Lower lobe of right lung (tissue), 2 donors: ENCODE data around the gene ATP12A. TPM values are rescaled to one million over a fixed set of nuclear protein-coding genes. Genes with fewer than 3 reads are reported as not detected.

ENCODE experiments used
- ATAC-seq, 2 donors: fragments of 200-7000 bp; cut with Tn5 transposase; one replicate each; pipeline ENCODE4 v1.9.1; 2020 to 2022; ENCODE audit warnings: mild to moderate bottlenecking in 2 of 2, moderate library complexity in 2 of 2
- DNase-seq: peaks from one replicate; pipeline ENCODE4 v3.0.0-alpha.2; 2020
- H3K27ac ChIP-seq: fragments of 200-600 bp; one replicate; pipeline ENCODE4 v1.8.0; 2022
- H3K27me3 ChIP-seq: fragments of 200-600 bp; one replicate; pipeline ENCODE4 v1.8.0; 2022; ENCODE audit warnings: low read depth
- H3K36me3 ChIP-seq: fragments of 200-600 bp; one replicate; pipeline ENCODE4 v1.8.0; 2022; ENCODE audit warnings: mild to moderate bottlenecking
- H3K4me1 ChIP-seq: fragments of 200-600 bp; one replicate; pipeline ENCODE4 v1.8.0; 2022
- H3K4me3 ChIP-seq: fragments of 200-600 bp; one replicate; pipeline ENCODE4 v1.8.0; 2022; ENCODE audit warnings: mild to moderate bottlenecking
- H3K9me3 ChIP-seq: fragments of 200-600 bp; one replicate; pipeline ENCODE4 v1.8.0; 2022
- intact Hi-C: fragments of 100-400 bp; cut with DNase I; formaldehyde crosslinking; loops from one replicate; pipeline ENCODE4 v1.11.0; 2022
- total RNA-seq: library from RNA; stranded (reverse); fragmentation: NEBNext Ultra II Directional; extraction: Animal tissue kit (Norgen Biotek cat#: 25700); gene quantifications from one replicate; pipeline ENCODE4 v1.2.1, GENCODE V29; 2021
- TF ChIP-seq, protein P1 (sequence below): fragments of 200-600 bp; IDR thresholded peaks from one replicate; pipeline ENCODE4 v1.8.0; 2022; ENCODE audit warnings: antibody characterized with exemption, mild to moderate bottlenecking
- donor health status: DM: no; HTN: yes; CAD: no; lungs with severe emphysema.

ATP12A gene
- total RNA-seq, 1 donor from 2014 or later, result 1.3 TPM

DNA sequence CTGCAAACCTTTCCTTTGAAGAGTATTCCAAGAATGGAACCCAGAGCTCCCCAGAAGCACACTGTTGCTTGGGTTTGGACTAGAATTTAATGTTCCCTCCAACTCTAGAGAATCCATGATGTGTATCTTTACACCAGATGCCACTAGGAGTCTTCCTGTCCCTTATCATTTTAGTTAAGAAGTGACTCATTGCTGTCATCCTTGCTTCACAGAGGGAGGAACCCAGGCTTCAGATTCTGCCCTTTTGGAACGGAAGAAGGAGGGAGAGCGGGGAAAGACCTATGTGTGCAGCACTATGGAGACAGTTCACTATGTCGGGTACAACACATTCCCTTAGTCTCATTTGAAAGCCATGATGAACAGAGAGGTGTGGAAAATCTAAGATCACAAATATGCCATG, 2.1 kb upstream of the ATP12A start:
- intact Hi-C loops, result no loop called here
- no peak for DNase-seq
- no peaks in the 10 kb centered on the region for H3K9me3 ChIP-seq
- H3K4me1 ChIP-seq, result peaks cover 12% of the 10 kb centered on the region
- no peaks in the 10 kb centered on the region for H3K36me3 ChIP-seq
- no peak for ATAC-seq
- TF ChIP-seq, protein P1, sequence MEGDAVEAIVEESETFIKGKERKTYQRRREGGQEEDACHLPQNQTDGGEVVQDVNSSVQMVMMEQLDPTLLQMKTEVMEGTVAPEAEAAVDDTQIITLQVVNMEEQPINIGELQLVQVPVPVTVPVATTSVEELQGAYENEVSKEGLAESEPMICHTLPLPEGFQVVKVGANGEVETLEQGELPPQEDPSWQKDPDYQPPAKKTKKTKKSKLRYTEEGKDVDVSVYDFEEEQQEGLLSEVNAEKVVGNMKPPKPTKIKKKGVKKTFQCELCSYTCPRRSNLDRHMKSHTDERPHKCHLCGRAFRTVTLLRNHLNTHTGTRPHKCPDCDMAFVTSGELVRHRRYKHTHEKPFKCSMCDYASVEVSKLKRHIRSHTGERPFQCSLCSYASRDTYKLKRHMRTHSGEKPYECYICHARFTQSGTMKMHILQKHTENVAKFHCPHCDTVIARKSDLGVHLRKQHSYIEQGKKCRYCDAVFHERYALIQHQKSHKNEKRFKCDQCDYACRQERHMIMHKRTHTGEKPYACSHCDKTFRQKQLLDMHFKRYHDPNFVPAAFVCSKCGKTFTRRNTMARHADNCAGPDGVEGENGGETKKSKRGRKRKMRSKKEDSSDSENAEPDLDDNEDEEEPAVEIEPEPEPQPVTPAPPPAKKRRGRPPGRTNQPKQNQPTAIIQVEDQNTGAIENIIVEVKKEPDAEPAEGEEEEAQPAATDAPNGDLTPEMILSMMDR, result no peak
- no peak overlapping the region for H3K27ac ChIP-seq
- H3K27me3 ChIP-seq, result peaks cover 20% of the 10 kb centered on the region
- H3K4me3 ChIP-seq, result no peak overlapping the region

DNA sequence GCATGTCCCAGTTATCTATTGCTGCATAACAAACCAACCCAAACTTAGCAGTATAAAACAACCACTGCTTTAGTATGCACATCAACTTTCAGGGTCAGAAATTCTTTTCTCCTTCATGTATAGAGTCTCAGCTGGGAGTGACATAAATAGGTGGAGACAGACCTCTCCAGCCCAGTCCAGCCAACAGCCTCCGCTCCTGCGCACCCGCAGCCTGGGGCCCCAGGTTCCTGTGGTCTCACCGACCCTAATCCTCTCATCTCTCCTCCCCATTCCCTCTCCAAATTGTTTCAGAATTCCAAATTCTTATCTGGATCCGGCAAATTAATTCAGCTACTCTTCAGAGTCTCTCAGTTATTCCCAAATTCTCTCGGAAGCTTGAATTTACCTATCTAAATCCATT, 522 bp upstream of the ATP12A start:
- no peak overlapping the region for H3K4me3 ChIP-seq
- intact Hi-C loops, result no loop called here
- H3K36me3 ChIP-seq, result no peaks in the 10 kb centered on the region
- H3K27me3 ChIP-seq, result peaks cover 20% of the 10 kb centered on the region
- no peak for ATAC-seq
- peaks cover 12% of the 10 kb centered on the region for H3K4me1 ChIP-seq
- no peak overlapping the region for H3K27ac ChIP-seq
- no peak for DNase-seq
- no peaks in the 10 kb centered on the region for H3K9me3 ChIP-seq
- TF ChIP-seq, protein P1, result no peak

DNA sequence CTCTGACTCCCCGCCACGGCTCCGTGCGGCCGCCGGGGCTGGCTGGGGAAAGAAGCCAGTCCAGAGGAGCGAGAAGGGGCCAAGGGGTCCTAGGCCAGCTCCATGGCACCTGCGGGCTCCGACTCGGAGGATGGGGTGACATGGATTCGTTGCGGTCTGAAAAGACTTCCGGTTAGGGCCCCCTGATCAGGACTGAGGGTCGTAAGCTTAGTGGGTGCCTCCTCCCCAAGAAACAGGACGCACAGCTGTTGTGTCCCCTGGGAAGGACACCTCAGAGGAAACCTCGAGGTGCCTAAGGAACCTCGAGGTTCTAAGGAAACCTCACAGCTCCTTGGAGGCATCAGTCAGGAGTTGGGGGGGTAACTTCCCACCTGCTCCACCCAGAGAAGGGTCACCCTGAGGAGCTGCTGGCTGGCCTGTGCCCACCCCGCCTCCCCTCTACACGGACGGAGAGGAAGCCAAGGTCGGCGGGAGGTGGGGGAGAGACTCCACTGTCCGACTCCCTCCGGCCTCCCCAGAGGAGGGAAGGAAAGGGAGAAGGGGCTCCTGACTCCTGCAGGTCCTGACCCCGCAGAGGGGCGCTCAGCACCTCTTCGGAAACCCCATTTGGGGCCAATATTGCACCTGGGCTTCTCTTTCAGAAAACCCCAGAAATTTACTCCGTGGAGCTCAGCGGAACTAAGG, 855 bp downstream of the ATP12A start:
- intact Hi-C loops, result no loop called here

DNA sequence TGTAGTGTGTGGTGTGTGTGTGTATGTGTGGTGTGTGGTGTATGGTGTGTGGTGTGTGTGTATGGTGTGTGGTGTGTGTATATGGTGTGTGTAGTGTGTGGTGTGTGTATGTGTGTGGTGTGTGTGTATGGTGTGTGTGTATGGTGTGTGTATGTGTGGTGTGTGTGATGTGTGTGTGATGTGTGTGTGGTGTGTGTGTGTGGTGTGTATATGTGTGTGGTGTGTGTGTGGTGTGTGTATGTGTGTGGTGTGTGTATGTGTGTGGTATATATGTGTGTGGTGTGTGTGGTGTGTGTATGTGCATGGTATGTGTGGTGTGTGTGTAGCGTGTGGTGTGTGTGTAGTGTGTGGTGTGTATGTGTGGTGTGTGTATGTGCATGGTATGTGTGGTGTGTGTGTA, 1.7 kb downstream of the ATP12A start:
- no peak for ATAC-seq
- TF ChIP-seq, protein P1, result no peak
- Histone ChIP-seq H3K36me3 (no peaks in the 10 kb centered on the region), H3K9me3 (no peaks in the 10 kb centered on the region), H3K27ac (no peak overlapping the region), H3K27me3 (peaks cover 20% of the 10 kb centered on the region), H3K4me1 (peaks cover 12% of the 10 kb centered on the region), H3K4me3 (no peak overlapping the region)
- no peak for DNase-seq
- intact Hi-C loops, result no loop called here

More for the DNA sequence above, 855 bp downstream of the ATP12A start:
- Histone ChIP-seq H3K4me3 (peak overlapping the region; percentile 52), H3K36me3 (no peaks in the 10 kb centered on the region), H3K27ac (no peak overlapping the region), H3K27me3 (peaks cover 20% of the 10 kb centered on the region), H3K9me3 (no peaks in the 10 kb centered on the region), H3K4me1 (peaks cover 12% of the 10 kb centered on the region)
- TF ChIP-seq, protein P1, result no peak
- DNase-seq (no peak), ATAC-seq (peak in 1 of 2 donors; percentile 14)

DNA sequence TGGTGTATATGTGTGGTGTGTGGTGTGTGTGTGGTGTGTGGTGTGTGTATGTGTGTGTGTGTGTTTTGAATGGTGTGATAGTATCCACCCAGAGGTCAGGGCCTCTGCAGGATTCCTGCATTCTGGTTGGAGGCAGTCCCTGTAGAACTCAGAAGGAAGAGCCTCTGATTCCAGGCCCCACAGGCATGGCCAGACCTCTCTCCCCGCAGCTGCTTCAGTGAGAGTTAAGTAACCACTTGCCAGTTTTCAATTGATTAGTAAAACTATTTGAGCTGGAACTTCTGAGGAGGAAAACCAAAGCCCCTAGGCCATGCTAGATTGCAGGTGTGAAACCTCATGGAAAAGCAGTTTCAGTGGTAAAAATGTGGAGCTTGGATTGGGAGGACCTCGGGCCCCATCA, 2.1 kb downstream of the ATP12A start:
- Histone ChIP-seq H3K4me3 (no peak overlapping the region), H3K27ac (no peak overlapping the region), H3K9me3 (no peaks in the 10 kb centered on the region), H3K36me3 (no peaks in the 10 kb centered on the region), H3K27me3 (peaks cover 20% of the 10 kb centered on the region), H3K4me1 (peaks cover 12% of the 10 kb centered on the region)
- no peak for DNase-seq
- ATAC-seq, result no peak
- intact Hi-C loops, result no loop called here
- TF ChIP-seq, protein P1, result no peak
